HepG2 (cell line): ENCODE measurements around the gene WIPF2. TPM values are rescaled to one million over a fixed set of nuclear protein-coding genes. Genes with fewer than 3 reads are reported as not detected.

Source experiments
- AHDC1 ChIP-seq: sonication (generic); formaldehyde crosslinking; IDR thresholded peaks from 2 replicates; pipeline ENCODE4 v1.5.1; 2020; ENCODE audit warnings: mild to moderate bottlenecking, missing genetic modification reagents, borderline replicate concordance
- GLMP ChIP-seq: sonication (generic); formaldehyde crosslinking; IDR thresholded peaks from 2 replicates; pipeline ENCODE4 v1.9.0; 2021; ENCODE audit warnings: missing genetic modification reagents, mild to moderate bottlenecking, borderline replicate concordance
- KLF16 ChIP-seq, 2 experiments: sonication (generic) in 1 of 2; formaldehyde crosslinking in 1 of 2; IDR thresholded peaks; 2 replicates each; pipeline versions ENCODE4 v1.6.1 to v1.8.0; 2016 to 2023; ENCODE audit warnings: missing genetic modification reagents in 2 of 2, missing compliant biosample characterization in 1 of 2
- MED1 ChIP-seq: sonication (generic); formaldehyde crosslinking; IDR thresholded peaks from 2 replicates; pipeline ENCODE4 v1.4.0; 2020; ENCODE audit warnings: missing genetic modification reagents
- PAF1 ChIP-seq: IDR thresholded peaks from 2 replicates; pipeline ENCODE4 v1.6.1; 2016; ENCODE audit warnings: missing genetic modification reagents, missing compliant biosample characterization
- STAT6 ChIP-seq: sonication (generic); formaldehyde crosslinking; IDR thresholded peaks from 2 replicates; pipeline ENCODE4 v1.4.0; 2020; ENCODE audit warnings: missing genetic modification reagents, mild to moderate bottlenecking, borderline replicate concordance
- THYN1 ChIP-seq: sonication (generic); formaldehyde crosslinking; IDR thresholded peaks from 2 replicates; pipeline ENCODE4 v1.8.1; 2023; ENCODE audit warnings: low read depth, mild to moderate bottlenecking, moderate library complexity, missing genetic modification reagents, borderline replicate concordance
- ZFX ChIP-seq: sonication (generic); formaldehyde crosslinking; IDR thresholded peaks from 2 replicates; pipeline ENCODE4 v1.4.0; 2020; ENCODE audit warnings: mild to moderate bottlenecking, low read depth, missing genetic modification reagents, moderate library complexity
- ZNF382 ChIP-seq: sonication (generic); formaldehyde crosslinking; IDR thresholded peaks from 2 replicates; pipeline ENCODE4 v1.5.0; 2020; ENCODE audit warnings: missing genetic modification reagents, mild to moderate bottlenecking, borderline replicate concordance
- ZNF646 ChIP-seq: sonication (generic); formaldehyde crosslinking; IDR thresholded peaks from 2 replicates; pipeline ENCODE4 v1.9.0; 2021; ENCODE audit warnings: mild to moderate bottlenecking, missing genetic modification reagents
- polyA plus RNA-seq, 8 experiments: library from polyadenylated mRNA; depleted of rRNA in 3 of 8; stranded (reverse) in 7 of 8; unstranded in 1 of 8; fragments of >200 nt; fragmentation: Illumina TruSeq in 4 of 8; extraction: Trizol in 4 of 8; gene quantifications; 2 replicates each; pipeline versions ENCODE4 v1.2.1 to v1.2.3, GENCODE V29; 2011 to 2016; ENCODE audit warnings: low read depth in 4 of 8, missing spikeins in 1 of 8, mixed read lengths in 1 of 8; ENCODE audit not compliant: insufficient read depth in 1 of 8
- total RNA-seq, 5 experiments: library from RNA; depleted of rRNA; stranded (reverse); fragments of >200 nt; fragmentation: Illumina TruSeq; extraction: Trizol; gene quantifications; 2 replicates each; pipeline ENCODE4 v1.2.3, GENCODE V29; 2016; ENCODE audit warnings: low read depth in 1 of 5

The WIPF2 gene
- total and polyA plus RNA-seq, 2 of the 13 experiments (the other 11 are each of a cell fraction or from before 2014, with no cell fraction given): 7.2 to 10.8 TPM

- TF ChIP-seq ZNF646 (CRISPR knock-in tag): no peak
- TF ChIP-seq KLF16 (CRISPR knock-in tag; IDR thresholded peaks at IDR 0.05): peak in 1 of 2 experiments; percentile 73; a peak in 1 of 4 replicates
- TF ChIP-seq THYN1: no peak
- TF ChIP-seq ZFX (CRISPR knock-in tag): peak; percentile 73
- no peak for TF ChIP-seq ZNF382 (CRISPR knock-in tag)
- TF ChIP-seq GLMP (CRISPR knock-in tag): no peak
- no peak for TF ChIP-seq STAT6
- TF ChIP-seq AHDC1 (CRISPR knock-in tag): no peak
- no peak for TF ChIP-seq PAF1
- TF ChIP-seq MED1: peak; percentile 20; the same call in 1 of the 2 replicates
Measured at GRCh38 chr17:40218740-40219593, at the start of gene WIPF2 (continued).
